GM12892 (cell line): ENCODE measurements around the gene GSTT2.

ENCODE experiments used
- POLR2A ChIP-seq: IDR thresholded peaks from 2 replicates; pipeline ENCODE4 v1.6.1; 2011; ENCODE audit warnings: low read depth, low read length, control low read depth
- POLR2AphosphoS5 ChIP-seq: IDR thresholded peaks from 2 replicates; pipeline ENCODE4 v1.6.1; 2011; ENCODE audit warnings: low read depth, low read length, control low read depth
- TAF1 ChIP-seq: IDR thresholded peaks from 2 replicates; pipeline ENCODE4 v1.6.1; 2011; ENCODE audit warnings: low read depth, mild to moderate bottlenecking, control low read depth, low read length, borderline replicate concordance

DNA sequence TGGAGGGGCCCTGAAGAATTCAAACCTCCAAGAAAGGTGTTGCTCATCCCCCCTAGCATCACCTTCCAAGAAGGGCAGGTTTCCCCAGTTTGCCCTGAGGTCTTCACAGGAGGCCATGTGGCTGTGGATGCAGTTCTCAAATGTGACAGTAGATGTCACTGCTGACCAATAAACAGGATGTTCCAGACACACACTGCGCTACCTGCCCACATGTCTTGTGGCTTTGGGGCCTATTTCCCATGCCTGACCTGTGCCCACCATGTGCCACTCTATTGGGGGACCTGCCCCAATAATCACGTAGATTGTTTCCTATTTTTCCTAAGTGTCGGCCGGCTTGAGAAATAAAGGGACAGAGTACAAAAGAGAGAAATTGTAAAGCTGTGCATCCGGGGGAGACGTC is 4.5 kb downstream of the GSTT2 start:
- TF ChIP-seq POLR2AphosphoS5: no peak
- TF ChIP-seq POLR2A: no peak
- TF ChIP-seq TAF1: no peak
